Hair follicular keratinocyte (primary cell): ENCODE results near the gene FBXL12. TPM values are rescaled to one million over a fixed set of nuclear protein-coding genes. Genes with fewer than 3 reads are reported as not detected.

Source experiments
- total RNA-seq: library from RNA; depleted of rRNA; stranded (reverse); fragments of >200 nt; gene quantifications from 2 replicates; pipeline ENCODE4 v1.2.3, GENCODE V29; 2015

Gene FBXL12, protein sequence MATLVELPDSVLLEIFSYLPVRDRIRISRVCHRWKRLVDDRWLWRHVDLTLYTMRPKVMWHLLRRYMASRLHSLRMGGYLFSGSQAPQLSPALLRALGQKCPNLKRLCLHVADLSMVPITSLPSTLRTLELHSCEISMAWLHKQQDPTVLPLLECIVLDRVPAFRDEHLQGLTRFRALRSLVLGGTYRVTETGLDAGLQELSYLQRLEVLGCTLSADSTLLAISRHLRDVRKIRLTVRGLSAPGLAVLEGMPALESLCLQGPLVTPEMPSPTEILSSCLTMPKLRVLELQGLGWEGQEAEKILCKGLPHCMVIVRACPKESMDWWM
- 11.2 and 13.2 TPM in 2 replicates for total RNA-seq

DNA sequence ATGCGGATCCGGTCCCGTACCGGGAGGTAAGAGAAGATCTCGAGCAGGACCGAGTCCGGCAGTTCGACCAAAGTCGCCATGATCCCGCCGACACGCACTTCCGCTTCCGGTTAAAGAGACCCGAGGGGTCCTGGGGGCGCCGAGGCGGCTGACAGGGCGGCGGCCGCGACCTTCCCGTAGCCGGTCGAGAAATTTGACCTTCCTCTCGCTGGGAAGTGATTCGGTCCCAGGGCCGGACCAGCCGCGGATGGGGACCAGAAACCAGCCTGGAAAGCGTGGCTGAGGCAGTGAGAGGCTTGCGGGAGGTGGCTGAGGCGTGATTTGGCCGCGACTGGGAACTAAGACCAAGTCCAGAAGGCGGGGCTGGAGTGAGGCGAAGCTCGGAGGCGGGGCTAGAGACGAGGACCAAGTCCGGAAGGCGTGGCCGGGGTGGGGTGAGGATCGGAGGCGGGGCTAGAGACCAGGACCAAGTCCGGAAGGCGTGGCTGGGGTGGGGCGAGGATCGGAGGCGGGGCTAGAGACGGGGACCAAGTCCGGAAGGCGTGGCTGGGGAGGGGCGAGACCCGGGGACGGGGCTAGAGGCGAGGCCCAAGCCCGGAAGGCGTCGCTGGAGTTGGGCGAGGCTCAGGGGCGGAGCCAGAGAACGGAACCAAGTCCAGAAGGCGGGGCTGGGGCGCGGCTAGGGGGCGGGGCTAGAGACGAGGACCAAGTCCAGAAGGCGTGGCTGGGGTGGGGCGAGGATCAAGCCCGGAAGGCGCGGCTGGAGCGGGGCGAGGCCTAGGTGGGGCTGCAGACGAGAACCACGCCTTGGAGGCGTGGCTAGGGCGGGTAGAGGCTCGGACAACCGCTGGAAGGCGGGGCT, at the start of gene FBXL12:
FBXL12 (minus strand) TSS at position 346 of the 862 bp plus-strand sequence; CDS start at position 80, 266 bp downstream.

DNA sequence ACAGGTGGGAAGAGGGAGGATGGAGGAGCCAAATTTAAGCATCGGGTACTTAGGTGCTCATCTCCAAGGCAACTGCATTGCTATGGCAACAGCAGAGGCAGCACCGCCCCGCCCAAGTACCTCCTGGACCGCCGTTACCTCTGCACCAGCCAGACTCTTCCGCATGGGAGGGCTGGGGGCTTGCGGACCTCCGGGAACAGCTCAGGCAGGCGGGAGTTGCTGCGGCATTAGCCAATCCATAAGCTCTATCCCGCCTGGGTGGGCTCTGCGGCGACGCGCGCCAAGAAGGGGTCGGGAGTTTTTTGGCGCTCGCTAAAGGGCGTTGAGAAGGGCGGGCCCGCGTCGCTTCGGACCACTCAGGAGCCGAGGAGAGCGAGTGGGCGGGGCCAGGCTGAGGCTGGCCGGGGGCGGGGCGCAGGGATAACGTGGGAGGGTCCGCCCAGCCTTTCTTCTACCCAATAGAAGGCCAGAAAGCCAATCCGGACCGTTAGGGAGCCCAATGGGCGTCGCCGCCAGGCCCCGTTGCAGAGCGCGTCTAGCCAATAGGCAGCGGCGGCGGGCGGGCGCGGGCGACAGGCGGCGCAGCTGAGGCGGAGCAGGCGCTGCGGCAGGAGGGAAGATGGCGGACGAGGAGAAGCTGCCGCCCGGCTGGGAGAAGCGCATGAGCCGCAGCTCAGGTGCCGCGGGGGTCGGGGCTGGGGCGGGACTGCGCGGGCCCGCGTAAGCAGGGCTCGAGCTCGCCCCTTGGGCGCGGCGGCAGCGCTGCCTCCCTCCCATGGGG, 16.0 kb upstream of the FBXL12 start, which contains the start of gene PIN1:
PIN1 (plus strand) TSS at position 593 of the 781 bp plus-strand sequence; CDS start at position 620, 27 bp downstream.

GRCh38 chr19:9827289-9828238, 8.7 kb upstream of the FBXL12 start, which contains the start of gene UBL5:
UBL5 (plus strand) TSS chr19:9827918; CDS start chr19:9828338, 420 bp downstream.

GRCh38 chr19:9768175-9769112, 50.4 kb downstream of the FBXL12 start, which contains the start of gene ZNF846:
ZNF846 (minus strand) TSS chr19:9768738; CDS start chr19:9764950, 3,788 bp downstream.

Other genes with a start within 250 kb of the FBXL12 start
- 20.7 and 22.9 TPM in 2 replicates for gene ZNF121, start 234.6 kb downstream of the FBXL12 start, total RNA-seq
- 20.6 and 29.0 TPM in 2 replicates for gene ZNF561, start 197.8 kb downstream of the FBXL12 start, total RNA-seq
- gene ZNF562, start 144.0 kb downstream of the FBXL12 start, total RNA-seq, result 18.8 and 19.1 TPM in 2 replicates
- 8.0 and 10.7 TPM in 2 replicates for gene ZNF846, start 50.3 kb downstream of the FBXL12 start, total RNA-seq
- gene UBL5, start 8.8 kb upstream of the FBXL12 start, total RNA-seq, result 614 and 735 TPM in 2 replicates
- 98.3 and 102 TPM in 2 replicates for gene PIN1, start 16.2 kb upstream of the FBXL12 start, total RNA-seq
- 3.6 and 4.2 TPM in 2 replicates for gene OLFM2, start 117.4 kb upstream of the FBXL12 start, total RNA-seq
- 0.62 and 4.9 TPM in 2 replicates for gene COL5A3, start 191.4 kb upstream of the FBXL12 start, total RNA-seq
- gene RDH8, start 194.4 kb upstream of the FBXL12 start, total RNA-seq, result not detected in 2 replicates